OCI-LY7 (cell line): ENCODE results near the gene TLE1.

Source experiments
- EZH2phosphoT487 ChIP-seq: fragments of 200-600 bp; sonication (generic); IDR thresholded peaks from 2 replicates; pipeline ENCODE4 v1.6.1; 2018; ENCODE audit warnings: low read depth, borderline replicate concordance, mild to moderate bottlenecking, mixed run types, antibody characterized with exemption, low read length, moderate library complexity, mixed read lengths
- TF ChIP-seq, protein P1 (sequence below): fragments of 200-600 bp; sonication (generic); conservative IDR thresholded peaks from 2 replicates; pipeline ENCODE4 v1.5.1; 2014; ENCODE audit warnings: mild to moderate bottlenecking, antibody characterized with exemption, low read length, moderate library complexity, mixed read lengths

DNA sequence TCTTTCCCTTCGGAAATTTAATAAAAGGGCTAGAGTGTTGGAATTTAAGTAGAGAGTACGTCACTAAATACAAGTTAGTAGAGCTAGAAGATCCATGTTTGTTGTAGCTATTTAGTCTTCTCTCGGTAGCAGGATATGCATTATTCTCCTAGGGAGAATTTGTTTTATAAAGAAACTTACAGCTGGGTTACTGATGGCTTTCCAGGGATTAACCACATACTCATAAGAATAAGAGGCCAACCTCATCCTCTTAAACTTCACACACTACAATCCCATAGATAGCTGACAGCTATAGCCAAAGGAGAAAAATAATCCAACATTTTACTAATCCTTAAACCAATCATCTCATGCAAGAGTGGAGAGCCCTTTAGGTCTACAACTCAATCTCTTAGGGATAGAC lies 43.0 kb downstream of the TLE1 start:
- no peak for TF ChIP-seq EZH2phosphoT487
- TF ChIP-seq, protein P1, sequence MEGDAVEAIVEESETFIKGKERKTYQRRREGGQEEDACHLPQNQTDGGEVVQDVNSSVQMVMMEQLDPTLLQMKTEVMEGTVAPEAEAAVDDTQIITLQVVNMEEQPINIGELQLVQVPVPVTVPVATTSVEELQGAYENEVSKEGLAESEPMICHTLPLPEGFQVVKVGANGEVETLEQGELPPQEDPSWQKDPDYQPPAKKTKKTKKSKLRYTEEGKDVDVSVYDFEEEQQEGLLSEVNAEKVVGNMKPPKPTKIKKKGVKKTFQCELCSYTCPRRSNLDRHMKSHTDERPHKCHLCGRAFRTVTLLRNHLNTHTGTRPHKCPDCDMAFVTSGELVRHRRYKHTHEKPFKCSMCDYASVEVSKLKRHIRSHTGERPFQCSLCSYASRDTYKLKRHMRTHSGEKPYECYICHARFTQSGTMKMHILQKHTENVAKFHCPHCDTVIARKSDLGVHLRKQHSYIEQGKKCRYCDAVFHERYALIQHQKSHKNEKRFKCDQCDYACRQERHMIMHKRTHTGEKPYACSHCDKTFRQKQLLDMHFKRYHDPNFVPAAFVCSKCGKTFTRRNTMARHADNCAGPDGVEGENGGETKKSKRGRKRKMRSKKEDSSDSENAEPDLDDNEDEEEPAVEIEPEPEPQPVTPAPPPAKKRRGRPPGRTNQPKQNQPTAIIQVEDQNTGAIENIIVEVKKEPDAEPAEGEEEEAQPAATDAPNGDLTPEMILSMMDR, result no peak
